Panc1 (cell line): Measurements from ENCODE around the gene GRID1.

Experiments
- CTCF ChIP-seq: fragments of 450-650 bp; IDR thresholded peaks from 2 replicates; pipeline ENCODE4 v1.5.1; 2017; ENCODE audit warnings: mild to moderate bottlenecking
- TCF7L2 ChIP-seq: IDR thresholded peaks from 2 replicates; pipeline ENCODE4 v1.6.1; 2011; ENCODE audit warnings: mild to moderate bottlenecking, low read depth, low read length, inconsistent platforms

DNA sequence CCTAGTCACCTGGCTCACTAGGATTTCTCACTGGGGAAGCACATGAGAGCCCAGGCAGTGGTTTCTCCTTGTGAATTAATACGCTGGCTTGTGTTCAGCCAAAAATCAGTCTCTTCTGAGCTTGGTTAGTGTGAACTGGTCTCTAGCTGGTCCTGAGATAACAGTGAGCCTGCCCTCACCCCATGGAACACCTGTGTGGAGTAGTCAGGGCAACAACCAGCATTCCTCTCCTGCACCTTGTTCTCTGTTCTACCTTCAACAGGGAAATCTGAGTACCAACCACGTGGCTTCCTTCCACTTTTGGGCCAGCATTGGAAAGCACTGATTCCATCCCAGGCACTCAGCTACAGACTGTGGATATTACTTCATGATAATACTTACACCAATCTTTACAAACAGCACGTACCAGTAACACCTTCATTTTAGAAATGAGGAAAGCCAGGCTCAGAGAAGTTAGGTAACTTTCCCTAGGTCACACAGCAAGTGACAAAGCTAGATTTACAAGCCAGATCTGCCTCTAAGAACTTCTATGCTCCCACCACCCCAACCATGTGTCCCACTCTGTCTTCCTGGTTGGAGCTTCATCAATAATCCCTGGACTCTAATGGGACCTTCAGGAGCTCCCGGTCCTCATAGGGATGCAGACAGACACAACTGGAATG, 106.6 kb downstream of the GRID1 start:
- no peak for TF ChIP-seq CTCF
- no peak for TF ChIP-seq TCF7L2
